Superior temporal gyrus (tissue), 1 donor: ENCODE measurements around the gene HSPA14.
"Not testable (repeated sequence)": the region's sequence is repeated elsewhere in the genome, so short reads cannot be mapped to it uniquely, and the experiment has no call there.

Experiments used
- DNase-seq: peaks from one replicate; pipeline ENCODE4 v3.0.0-alpha.2; 2016; ENCODE audit errors: extremely low spot score

Gene HSPA14

GRCh38 chr10:14837003-14837756 lies 926 bp upstream of the HSPA14 start:
- peak; percentile 69 for DNase-seq

- DNase-seq: no peak
Observed at GRCh38 chr10:14838582-14839304, 637 bp downstream of the HSPA14 start.

GRCh38 chr10:14839305-14839695 lies 1.2 kb downstream of the HSPA14 start:
- no peak for DNase-seq

- no peak for DNase-seq
Observed at GRCh38 chr10:14840178-14840577, 2.1 kb downstream of the HSPA14 start.

GRCh38 chr10:14843327-14843988 lies 5.4 kb downstream of the HSPA14 start:
- no peak for DNase-seq

GRCh38 chr10:14844948-14845347 lies 6.8 kb downstream of the HSPA14 start:
- DNase-seq: no peak

GRCh38 chr10:14852236-14852635 lies 14.1 kb downstream of the HSPA14 start:
- DNase-seq: no peak

GRCh38 chr10:14855453-14855852 lies 17.3 kb downstream of the HSPA14 start:
- no peak for DNase-seq

GRCh38 chr10:14858338-14858960 lies 20.3 kb downstream of the HSPA14 start:
- no peak for DNase-seq

GRCh38 chr10:14859043-14859442 lies 20.9 kb downstream of the HSPA14 start:
- DNase-seq: no peak

- DNase-seq: no peak
Observed at GRCh38 chr10:14859775-14860174, 21.7 kb downstream of the HSPA14 start.

- no peak for DNase-seq
Observed at GRCh38 chr10:14860791-14861190, 22.7 kb downstream of the HSPA14 start.

- not testable (repeated sequence) for DNase-seq
Observed at GRCh38 chr10:14864466-14864865, 26.4 kb downstream of the HSPA14 start.

GRCh38 chr10:14864871-14865270 lies 26.8 kb downstream of the HSPA14 start:
- not testable (repeated sequence) for DNase-seq

- DNase-seq: no peak
Observed at GRCh38 chr10:14873090-14873760, 35.1 kb downstream of the HSPA14 start.

GRCh38 chr10:14875941-14876340 lies 37.8 kb downstream of the HSPA14 start:
- no peak for DNase-seq

- no peak for DNase-seq
Observed at GRCh38 chr10:14876764-14877163, 38.7 kb downstream of the HSPA14 start.

- peak; percentile 88 for DNase-seq
Observed at GRCh38 chr10:14878266-14879123, 40.4 kb downstream of the HSPA14 start, which contains the start of gene SUV39H2. SUV39H2 (plus strand) TSS chr10:14878866; CDS start chr10:14878889, 23 bp downstream.

GRCh38 chr10:14879124-14879927 lies 41.2 kb downstream of the HSPA14 start:
- DNase-seq: no peak

- no peak for DNase-seq
Observed at GRCh38 chr10:14879928-14880193, 41.8 kb downstream of the HSPA14 start.
